Hepatocyte (in vitro differentiated cells): ENCODE measurements around the gene PRSS38.

Source experiments
- CTCF ChIP-seq: fragments of 200-600 bp; sonication (generic); IDR thresholded peaks from 2 replicates; pipeline ENCODE4 v1.5.1; 2016; ENCODE audit warnings: antibody characterized with exemption, mild to moderate bottlenecking; ENCODE audit not compliant: poor library complexity
- EZH2 ChIP-seq: fragments of 200-600 bp; sonication (generic); IDR thresholded peaks from 2 replicates; pipeline ENCODE4 v1.6.1; 2016; ENCODE audit warnings: antibody characterized with exemption, mild to moderate bottlenecking, borderline replicate concordance
- EZH2phosphoT487 ChIP-seq: fragments of 200-600 bp; sonication (generic); IDR thresholded peaks from one replicate; pipeline ENCODE4 v1.6.1; 2018; ENCODE audit warnings: antibody characterized with exemption, mild to moderate bottlenecking, low read depth, moderate library complexity; ENCODE audit not compliant: unreplicated experiment, severe bottlenecking

- TF ChIP-seq CTCF, result no peak
- TF ChIP-seq EZH2phosphoT487, result no peak
- TF ChIP-seq EZH2, result no peak
These were observed 33.8 kb downstream of the PRSS38 start for GRCh38 chr1:227849251-227849650.
